ENCODE results near the gene RPL27.
A peak's percentile ranks its signal among the peaks of the same experiment; 100 is the strongest.

Gene RPL27

GRCh38 chr17:43018932-43019331 lies 20.7 kb downstream of the RPL27 start:
- no peaks in the 10 kb centered on the region for H3K9me3 Mint-ChIP-seq
- no peak for DNase-seq
- H3K36me3 Mint-ChIP-seq (ENCODE audit: low read depth): peaks cover 15% of the 10 kb centered on the region
- H3K4me3 Mint-ChIP-seq: peak overlapping the region; percentile 60
- no peak for TF ChIP-seq CTCF (IDR thresholded peaks at IDR 0.05)
- H3K27me3 Mint-ChIP-seq (ENCODE audit: low read depth, poor library complexity): peaks cover 2% of the 10 kb centered on the region
- H3K4me1 Mint-ChIP-seq: peaks cover 68% of the 10 kb centered on the region
- peak overlapping the region; percentile 94 for H3K27ac Mint-ChIP-seq

GRCh38 chr17:43019418-43019817 lies 21.2 kb downstream of the RPL27 start:
- no peak for DNase-seq

GRCh38 chr17:43020030-43020621 lies 21.9 kb downstream of the RPL27 start:
- Mint-ChIP-seq H3K4me1 (peaks cover 65% of the 10 kb centered on the region), H3K9me3 (no peaks in the 10 kb centered on the region), H3K27me3 (ENCODE audit: low read depth, poor library complexity) (peaks cover 2% of the 10 kb centered on the region), H3K27ac (peak overlapping the region; percentile 79), H3K4me3 (peak overlapping the region; percentile 95), H3K36me3 (ENCODE audit: low read depth) (peaks cover 14% of the 10 kb centered on the region)
- DNase-seq: no peak
- TF ChIP-seq CTCF (IDR thresholded peaks at IDR 0.05): no peak

More at GRCh38 chr17:43019418-43019817, 21.2 kb downstream of the RPL27 start:
- Mint-ChIP-seq H3K9me3 (no peaks in the 10 kb centered on the region), H3K4me3 (peak overlapping the region; percentile 95), H3K36me3 (ENCODE audit: low read depth) (peaks cover 15% of the 10 kb centered on the region), H3K27ac (peak overlapping the region; percentile 79), H3K4me1 (peaks cover 67% of the 10 kb centered on the region), H3K27me3 (ENCODE audit: low read depth, poor library complexity) (peaks cover 2% of the 10 kb centered on the region)
- no peak for TF ChIP-seq CTCF (IDR thresholded peaks at IDR 0.05)

- Mint-ChIP-seq H3K9me3 (no peaks in the 10 kb centered on the region), H3K36me3 (ENCODE audit: low read depth) (peaks cover 8% of the 10 kb centered on the region), H3K27me3 (ENCODE audit: low read depth, poor library complexity) (peaks cover 2% of the 10 kb centered on the region), H3K4me3 (peak overlapping the region; percentile 95), H3K4me1 (peaks cover 55% of the 10 kb centered on the region), H3K27ac (peak overlapping the region; percentile 87)
- TF ChIP-seq CTCF (IDR thresholded peaks at IDR 0.05): no peak
- peak; percentile 54 for DNase-seq
Observed at GRCh38 chr17:43020789-43021740, 22.8 kb downstream of the RPL27 start.

- DNase-seq: peak; percentile 87
- peaks cover 56% of the 10 kb centered on the region for H3K4me1 Mint-ChIP-seq
- H3K36me3 Mint-ChIP-seq (ENCODE audit: low read depth): peaks cover 8% of the 10 kb centered on the region
- no peaks in the 10 kb centered on the region for H3K27me3 Mint-ChIP-seq (ENCODE audit: low read depth, poor library complexity)
- TF ChIP-seq CTCF (IDR thresholded peaks at IDR 0.05): no peak
- H3K27ac Mint-ChIP-seq: peak within 1 kb of the TSS; percentile 87
- peak within 1 kb of the TSS; percentile 95 for H3K4me3 Mint-ChIP-seq
- H3K9me3 Mint-ChIP-seq: no peaks in the 10 kb centered on the region
Observed at GRCh38 chr17:43021741-43022512, 23.7 kb downstream of the RPL27 start, which contains the start of gene VAT1. TSS of gene VAT1 (minus strand) at chr17:43022385. CDS start at chr17:43022322, 63 bp downstream.
